Activated B cell treated with CpG ODN at 0.5 μM for 24 hours (primary cell): ENCODE data around the gene IER3. TPM values are rescaled to one million over a fixed set of nuclear protein-coding genes. Genes with fewer than 3 reads are reported as not detected.

ENCODE experiments used
- ATAC-seq: fragments of 200-7000 bp; cut with Tn5 transposase; one replicate; pipeline ENCODE4 v1.10.0; 2021; ENCODE audit warnings: low read depth, mild to moderate bottlenecking, moderate library complexity
- CTCF ChIA-PET: fragments of 350-600 bp; sonication (Branson Sonifier 250); formaldehyde crosslinking; loops from one replicate; lab custom pipeline; 2021; ENCODE audit warnings: antibody characterized with exemption; lab: Charles Lee
- POLR2A ChIA-PET: fragments of 350-600 bp; sonication (Branson Sonifier 250); formaldehyde crosslinking; loops from one replicate; lab custom pipeline; 2021; ENCODE audit warnings: antibody characterized with exemption; lab: Charles Lee
- DNase-seq: peaks from one replicate; pipeline ENCODE4 v3.0.0; 2022
- H3K27ac Mint-ChIP-seq: one replicate; pipeline ENCODE4 v1.8.0; 2020; ENCODE audit warnings: mixed read lengths
- H3K27me3 Mint-ChIP-seq: one replicate; pipeline ENCODE4 v1.8.0; 2021; ENCODE audit warnings: mixed read lengths
- H3K36me3 Mint-ChIP-seq: one replicate; pipeline ENCODE4 v1.8.0; 2021; ENCODE audit warnings: low read depth, mixed read lengths
- H3K4me1 Mint-ChIP-seq: one replicate; pipeline ENCODE4 v1.8.0; 2021; ENCODE audit warnings: mixed read lengths
- H3K4me3 Mint-ChIP-seq: one replicate; pipeline ENCODE4 v1.8.0; 2020; ENCODE audit warnings: mild to moderate bottlenecking, mixed read lengths
- H3K9me3 Mint-ChIP-seq: one replicate; pipeline ENCODE4 v1.8.0; 2020; ENCODE audit warnings: mixed read lengths
- CTCF ChIP-seq: fragments of 200-600 bp; IDR thresholded peaks from one replicate; pipeline ENCODE4 v1.8.0; 2022; ENCODE audit warnings: antibody characterized with exemption, mild to moderate bottlenecking
- intact Hi-C: fragments of 100-400 bp; cut with micrococcal nuclease; formaldehyde crosslinking; loops from one replicate; pipeline ENCODE4 v1.15.1; 2024
- total RNA-seq: library from RNA; stranded (reverse); gene quantifications from 2 replicates; pipeline ENCODE4 v1.2.3, GENCODE V29; 2022

IER3 gene
- total RNA-seq, 1 donor from 2014 or later: 3.3 TPM

- TF ChIP-seq CTCF: no peak
- H3K27ac Mint-ChIP-seq: no peak overlapping the region
- H3K27me3 Mint-ChIP-seq: peaks cover 19% of the 10 kb centered on the region
- H3K4me1 Mint-ChIP-seq: peaks cover 9% of the 10 kb centered on the region
- intact Hi-C loops: no loop called here
- no peak overlapping the region for H3K4me3 Mint-ChIP-seq
- no peaks in the 10 kb centered on the region for H3K9me3 Mint-ChIP-seq
- no peak for ATAC-seq
- POLR2A ChIA-PET: no interaction called here
- no peak for DNase-seq
- H3K36me3 Mint-ChIP-seq: no peaks in the 10 kb centered on the region
- CTCF ChIA-PET: no interaction called here
Measured at GRCh38 chr6:30780642-30780920, 36.2 kb upstream of the IER3 start.

GRCh38 chr6:30779850-30780641, 35.7 kb upstream of the IER3 start:
- no peak overlapping the region for H3K27ac Mint-ChIP-seq
- DNase-seq (no peak), ATAC-seq (no peak)
- ChIA-PET POLR2A (no interaction called here), CTCF (no interaction called here)
- TF ChIP-seq CTCF: no peak
- peaks cover 17% of the 10 kb centered on the region for H3K27me3 Mint-ChIP-seq
- no peaks in the 10 kb centered on the region for H3K36me3 Mint-ChIP-seq
- intact Hi-C loops: no loop called here
- H3K9me3 Mint-ChIP-seq: no peaks in the 10 kb centered on the region
- peaks cover 9% of the 10 kb centered on the region for H3K4me1 Mint-ChIP-seq
- H3K4me3 Mint-ChIP-seq: no peak overlapping the region

- ChIA-PET POLR2A (no interaction called here), CTCF (no interaction called here)
- no peak overlapping the region for H3K4me3 Mint-ChIP-seq
- no peaks in the 10 kb centered on the region for H3K9me3 Mint-ChIP-seq
- DNase-seq (no peak), ATAC-seq (no peak)
- H3K27me3 Mint-ChIP-seq: peaks cover 17% of the 10 kb centered on the region
- no peak for TF ChIP-seq CTCF
- H3K4me1 Mint-ChIP-seq: peaks cover 9% of the 10 kb centered on the region
- no peak overlapping the region for H3K27ac Mint-ChIP-seq
- H3K36me3 Mint-ChIP-seq: no peaks in the 10 kb centered on the region
- intact Hi-C loops: no loop called here
Measured at GRCh38 chr6:30778001-30778635, 33.8 kb upstream of the IER3 start.

GRCh38 chr6:30777155-30777485, 32.8 kb upstream of the IER3 start:
- H3K4me1 Mint-ChIP-seq: peaks cover 5% of the 10 kb centered on the region
- ATAC-seq (no peak), DNase-seq (no peak)
- H3K27me3 Mint-ChIP-seq: peaks cover 17% of the 10 kb centered on the region
- H3K36me3 Mint-ChIP-seq: no peaks in the 10 kb centered on the region
- TF ChIP-seq CTCF: no peak
- H3K27ac Mint-ChIP-seq: no peak overlapping the region
- intact Hi-C loops: no loop called here
- no peak overlapping the region for H3K4me3 Mint-ChIP-seq
- CTCF ChIA-PET: no interaction called here
- H3K9me3 Mint-ChIP-seq: no peaks in the 10 kb centered on the region
- POLR2A ChIA-PET: interaction anchor here (0.8 kb wide), 1 partner anchor 36 kb away, joined by 5 read pairs; no protein-coding TSS in a partner anchor

- H3K27ac Mint-ChIP-seq: no peak overlapping the region
- DNase-seq: no peak
- no peak for ATAC-seq
- H3K4me1 Mint-ChIP-seq: no peaks in the 10 kb centered on the region
- peaks cover 17% of the 10 kb centered on the region for H3K27me3 Mint-ChIP-seq
- ChIA-PET CTCF (no interaction called here), POLR2A (interaction anchor here (0.7 to 0.8 kb wide), 2 partner anchors 36 to 1685 kb away, joined by 5 to 15 read pairs; no protein-coding TSS in a partner anchor)
- TF ChIP-seq CTCF: no peak
- no peaks in the 10 kb centered on the region for H3K9me3 Mint-ChIP-seq
- no peaks in the 10 kb centered on the region for H3K36me3 Mint-ChIP-seq
- intact Hi-C loops: no loop called here
- H3K4me3 Mint-ChIP-seq: no peak overlapping the region
Measured at GRCh38 chr6:30776390-30777154, 32.2 kb upstream of the IER3 start.
